Measurements from ENCODE around the gene OVOL3.
"Not testable (repeated sequence)": the region's sequence is repeated elsewhere in the genome, so short reads cannot be mapped to it uniquely, and the experiment has no call there.

Gene OVOL3

GRCh38 chr19:36110487-36111199 lies at the start of gene OVOL3:
TSS of gene OVOL3 (plus strand) at chr19:36111143. CDS start at chr19:36111203, 60 bp downstream.
- no peak for DNase-seq (ENCODE audit: low read depth in 2 of 2)

GRCh38 chr19:36061367-36061766 lies 49.6 kb upstream of the OVOL3 start:
- no peak for DNase-seq (ENCODE audit: low read depth in 2 of 2)

- DNase-seq (ENCODE audit: low read depth in 2 of 2), result no peak
These were observed 46.1 kb upstream of the OVOL3 start for GRCh38 chr19:36064826-36065225.

GRCh38 chr19:36067681-36068080 lies 43.3 kb upstream of the OVOL3 start:
- no peak for DNase-seq (ENCODE audit: low read depth in 2 of 2)

- DNase-seq (ENCODE audit: low read depth in 2 of 2), result not testable (repeated sequence)
These were observed 42.0 kb upstream of the OVOL3 start for GRCh38 chr19:36068810-36069499.

- no peak for DNase-seq (ENCODE audit: low read depth in 2 of 2)
These were observed 38.9 kb upstream of the OVOL3 start for GRCh38 chr19:36072081-36072480.

- no peak for DNase-seq (ENCODE audit: low read depth in 2 of 2)
These were observed 37.6 kb upstream of the OVOL3 start for GRCh38 chr19:36073121-36073876.

- DNase-seq (ENCODE audit: low read depth in 2 of 2), result no peak
These were observed 31.5 kb upstream of the OVOL3 start for GRCh38 chr19:36079389-36079945.

GRCh38 chr19:36081385-36081784 lies 29.6 kb upstream of the OVOL3 start:
- DNase-seq (ENCODE audit: low read depth in 2 of 2), result no peak

- DNase-seq (ENCODE audit: low read depth in 2 of 2), result no peak
These were observed 29.0 kb upstream of the OVOL3 start for GRCh38 chr19:36081894-36082293.

GRCh38 chr19:36082916-36083315 lies 28.0 kb upstream of the OVOL3 start:
- DNase-seq (ENCODE audit: low read depth in 2 of 2), result no peak

GRCh38 chr19:36084231-36085009 lies 26.5 kb upstream of the OVOL3 start:
- DNase-seq (ENCODE audit: low read depth in 2 of 2), result no peak

- DNase-seq (ENCODE audit: low read depth in 2 of 2), result no peak
These were observed 24.6 kb upstream of the OVOL3 start for GRCh38 chr19:36086326-36086725.

GRCh38 chr19:36089847-36090246 lies 21.1 kb upstream of the OVOL3 start:
- no peak for DNase-seq (ENCODE audit: low read depth in 2 of 2)

GRCh38 chr19:36090910-36091695 lies 19.8 kb upstream of the OVOL3 start:
- no peak for DNase-seq (ENCODE audit: low read depth in 2 of 2)

GRCh38 chr19:36092566-36092965 lies 18.4 kb upstream of the OVOL3 start:
- DNase-seq (ENCODE audit: low read depth in 2 of 2), result no peak

GRCh38 chr19:36093146-36093662 lies 17.7 kb upstream of the OVOL3 start:
- no peak for DNase-seq (ENCODE audit: low read depth in 2 of 2)

- DNase-seq (ENCODE audit: low read depth in 2 of 2), result no peak
These were observed 17.3 kb upstream of the OVOL3 start for GRCh38 chr19:36093687-36094086.

- no peak for DNase-seq (ENCODE audit: low read depth in 2 of 2)
These were observed 13.9 kb upstream of the OVOL3 start for GRCh38 chr19:36097036-36097435.

GRCh38 chr19:36099166-36099785 lies 11.7 kb upstream of the OVOL3 start:
- DNase-seq (ENCODE audit: low read depth in 2 of 2), result no peak
